ENCODE measurements around the gene C11orf21. TPM values are rescaled to one million over a fixed set of nuclear protein-coding genes. Genes with fewer than 3 reads are reported as not detected.

Gene C11orf21
- total RNA-seq, 2 donors from 2014 or later, result 0.26 to 0.33 TPM

DNA sequence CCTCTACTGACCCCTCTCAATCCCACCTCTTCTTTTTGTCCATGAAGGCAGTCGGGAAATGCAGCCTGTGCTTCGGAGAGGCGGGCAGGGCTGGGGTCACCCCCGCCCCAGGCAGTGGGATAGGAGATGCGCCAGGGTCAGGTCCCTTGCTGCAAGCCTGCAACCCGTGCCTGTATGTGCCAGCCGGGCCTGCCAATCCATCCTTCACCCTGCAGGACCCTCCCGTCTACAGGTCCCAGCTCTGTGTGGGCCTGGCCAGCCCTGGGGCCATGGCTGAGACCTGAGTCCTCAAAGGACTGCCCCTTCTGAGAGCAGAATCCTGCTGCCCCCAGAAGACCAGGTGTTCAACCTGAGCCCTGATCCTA is 42.3 kb downstream of the C11orf21 start:
- intact Hi-C loops (cut with DNase I), result no loop called here
- H3K27ac ChIP-seq, result no peak overlapping the region
- H3K4me1 ChIP-seq, result no peaks in the 10 kb centered on the region
- 40 to 92% methylated on average over 3 to 8 of the region's 8 CpGs for WGBS, 2 donors
- H3K9me3 ChIP-seq, result no peaks in the 10 kb centered on the region
- DNase-seq (peak in 1 of 4 donors; percentile 7), ATAC-seq (no peak)
- no peak overlapping the region for H3K4me3 ChIP-seq
- no peaks in the 10 kb centered on the region for H3K27me3 ChIP-seq
- TF ChIP-seq, protein P1, sequence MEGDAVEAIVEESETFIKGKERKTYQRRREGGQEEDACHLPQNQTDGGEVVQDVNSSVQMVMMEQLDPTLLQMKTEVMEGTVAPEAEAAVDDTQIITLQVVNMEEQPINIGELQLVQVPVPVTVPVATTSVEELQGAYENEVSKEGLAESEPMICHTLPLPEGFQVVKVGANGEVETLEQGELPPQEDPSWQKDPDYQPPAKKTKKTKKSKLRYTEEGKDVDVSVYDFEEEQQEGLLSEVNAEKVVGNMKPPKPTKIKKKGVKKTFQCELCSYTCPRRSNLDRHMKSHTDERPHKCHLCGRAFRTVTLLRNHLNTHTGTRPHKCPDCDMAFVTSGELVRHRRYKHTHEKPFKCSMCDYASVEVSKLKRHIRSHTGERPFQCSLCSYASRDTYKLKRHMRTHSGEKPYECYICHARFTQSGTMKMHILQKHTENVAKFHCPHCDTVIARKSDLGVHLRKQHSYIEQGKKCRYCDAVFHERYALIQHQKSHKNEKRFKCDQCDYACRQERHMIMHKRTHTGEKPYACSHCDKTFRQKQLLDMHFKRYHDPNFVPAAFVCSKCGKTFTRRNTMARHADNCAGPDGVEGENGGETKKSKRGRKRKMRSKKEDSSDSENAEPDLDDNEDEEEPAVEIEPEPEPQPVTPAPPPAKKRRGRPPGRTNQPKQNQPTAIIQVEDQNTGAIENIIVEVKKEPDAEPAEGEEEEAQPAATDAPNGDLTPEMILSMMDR (IDR thresholded peaks at IDR 0.05), result no peak
- TF ChIP-seq POLR2A (IDR thresholded peaks at IDR 0.05), result no peak
- H3K36me3 ChIP-seq (replicated peaks in 1 of 2; ENCODE audit: insufficient read depth in 1 of 2, low read depth in 2 of 2), result no peaks in the 10 kb centered on the region

DNA sequence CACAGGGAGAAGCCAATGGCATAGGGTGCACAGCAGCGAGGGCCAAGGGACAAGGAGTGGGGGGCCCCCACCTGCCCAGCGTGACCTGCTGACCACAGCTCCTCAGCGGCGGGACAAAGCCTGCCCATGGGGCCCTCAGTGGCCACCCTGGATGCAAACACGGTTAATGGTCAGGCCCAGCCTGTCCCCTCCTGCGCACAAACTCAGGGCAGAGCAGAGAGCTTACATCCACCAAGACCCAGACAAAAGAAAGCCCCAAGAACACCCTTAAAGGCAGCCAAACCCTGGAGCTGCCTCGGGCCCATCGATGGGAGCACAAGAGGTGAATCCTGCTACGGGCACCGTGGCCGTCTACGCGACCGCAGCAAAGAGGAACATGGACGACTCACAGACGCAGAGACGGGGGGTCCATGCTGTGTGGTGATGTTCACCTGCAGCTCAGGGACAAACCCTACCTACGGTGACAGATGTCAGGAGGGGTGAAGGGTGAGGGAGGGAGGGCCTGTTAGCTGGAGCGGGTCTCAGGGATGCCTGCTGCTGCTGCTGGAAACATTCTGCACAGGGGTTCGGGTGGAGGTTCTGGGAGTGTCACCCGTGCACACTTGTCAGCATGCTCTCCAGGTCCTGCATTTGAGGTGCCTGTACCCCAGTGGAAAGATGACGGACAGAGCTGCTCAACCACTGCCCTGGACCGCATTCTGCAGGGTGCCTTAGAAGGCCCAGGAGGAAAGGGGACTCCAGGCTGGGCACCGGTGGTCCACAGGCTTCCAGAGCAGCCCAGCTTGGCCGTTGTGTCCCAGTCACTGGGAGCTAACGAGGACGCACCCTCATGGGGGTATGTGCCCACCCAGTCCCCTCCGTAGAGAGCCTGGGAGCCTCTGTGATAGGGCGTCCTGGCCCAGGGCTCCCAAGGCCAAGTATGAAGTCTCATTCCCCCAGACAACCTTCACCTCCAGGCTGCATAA is 42.9 kb downstream of the C11orf21 start:
- no peak for ATAC-seq

DNA sequence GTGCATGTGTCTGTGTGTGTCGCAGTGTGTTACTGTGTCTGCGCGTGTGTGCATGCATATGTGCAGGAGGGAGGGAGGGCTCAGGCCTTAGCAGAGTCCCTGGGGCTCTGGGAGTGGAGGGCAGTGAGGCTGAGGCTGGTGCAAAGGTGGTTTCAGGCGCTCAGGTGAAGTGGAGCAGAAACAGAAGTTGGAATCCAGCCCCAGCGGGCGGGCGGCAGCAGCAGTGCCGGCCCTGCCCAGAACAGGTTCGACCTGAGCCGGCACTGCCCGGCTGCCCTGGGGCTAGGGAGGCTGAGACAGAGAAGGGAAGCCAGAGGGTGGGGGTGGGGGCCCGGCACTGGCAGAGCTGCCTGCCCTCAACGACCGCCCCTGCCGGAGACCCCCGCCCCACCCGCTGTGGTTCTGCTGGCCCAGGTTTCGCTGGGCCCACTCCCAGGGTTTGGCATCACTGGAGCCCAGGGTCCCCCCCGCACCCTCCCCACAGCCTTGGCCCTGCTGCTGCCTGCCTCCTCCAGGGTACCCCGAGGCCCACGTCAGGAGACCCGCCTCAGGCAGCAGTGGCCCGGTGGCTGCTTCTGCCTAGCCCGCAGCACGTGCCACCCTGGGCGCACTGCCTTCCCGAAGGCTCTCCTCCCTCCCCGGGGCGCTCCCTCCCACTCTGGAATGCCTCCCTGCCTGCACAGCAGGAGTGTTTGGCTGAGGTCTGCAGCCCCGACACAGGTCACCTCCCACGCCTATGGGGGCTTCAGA is 44.6 kb downstream of the C11orf21 start:
- no peak overlapping the region for H3K27ac ChIP-seq

More for the DNA sequence above, 42.9 kb downstream of the C11orf21 start:
- peak in 1 of 4 donors; percentile 8 for DNase-seq
- H3K4me1 ChIP-seq, result no peaks in the 10 kb centered on the region
- no peak for TF ChIP-seq POLR2A (IDR thresholded peaks at IDR 0.05)
- TF ChIP-seq, protein P1 (IDR thresholded peaks at IDR 0.05), result no peak
- H3K4me3 ChIP-seq, result no peak overlapping the region
- 77 to 78% methylated on average over 8 to 29 of the region's 29 CpGs for WGBS, 2 donors
- H3K9me3 ChIP-seq, result no peaks in the 10 kb centered on the region
- H3K27ac ChIP-seq, result no peak overlapping the region
- intact Hi-C loops (cut with DNase I), result no loop called here
- no peaks in the 10 kb centered on the region for H3K36me3 ChIP-seq (replicated peaks in 1 of 2; ENCODE audit: insufficient read depth in 1 of 2, low read depth in 2 of 2)
- H3K27me3 ChIP-seq, result no peaks in the 10 kb centered on the region

DNA sequence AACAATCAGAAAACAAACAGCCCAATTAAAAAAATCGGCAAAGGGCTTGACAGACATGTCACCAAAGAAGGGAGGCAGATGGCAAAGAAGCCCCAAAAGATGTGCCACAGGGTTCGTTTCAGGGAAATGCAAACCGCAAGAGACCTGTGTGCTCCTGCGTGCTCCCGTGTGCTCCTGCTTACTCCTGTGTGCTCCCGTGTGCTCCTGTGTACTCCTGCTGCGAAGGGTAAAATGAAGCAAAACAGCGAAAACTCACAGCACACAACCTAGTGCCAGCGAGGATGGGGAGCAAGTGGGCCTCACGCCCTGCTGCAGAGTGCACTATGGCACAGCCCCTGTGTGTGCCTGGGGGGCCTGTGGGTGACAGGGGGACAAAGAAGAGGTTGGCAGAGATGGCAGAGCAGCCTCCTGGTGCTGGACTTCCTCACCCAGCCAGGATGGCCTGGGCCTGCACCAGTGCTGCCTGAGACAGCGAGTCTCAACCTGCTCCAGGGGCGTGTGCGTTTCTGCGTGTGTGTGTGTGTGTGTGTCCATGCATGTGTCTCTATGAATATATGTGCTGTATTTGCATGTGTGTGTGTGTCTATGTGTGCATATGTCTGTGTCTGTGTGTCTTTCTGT is 45.3 kb downstream of the C11orf21 start:
- DNase-seq, result no peak
- Histone ChIP-seq H3K9me3 (no peaks in the 10 kb centered on the region), H3K27me3 (no peaks in the 10 kb centered on the region), H3K4me1 (no peaks in the 10 kb centered on the region), H3K36me3 (replicated peaks in 1 of 2; ENCODE audit: insufficient read depth in 1 of 2, low read depth in 2 of 2) (no peaks in the 10 kb centered on the region), H3K27ac (no peak overlapping the region), H3K4me3 (no peak overlapping the region)
- intact Hi-C loops (cut with DNase I), result no loop called here
- no peak for ATAC-seq
- TF ChIP-seq, protein P1 (IDR thresholded peaks at IDR 0.05), result no peak
- no peak for TF ChIP-seq POLR2A (IDR thresholded peaks at IDR 0.05)
- 76 to 85% methylated on average over 10 to 14 of the region's 14 CpGs for WGBS, 2 donors

More for the DNA sequence above, 44.6 kb downstream of the C11orf21 start:
- no peaks in the 10 kb centered on the region for H3K4me1 ChIP-seq
- ATAC-seq (no peak), DNase-seq (peak in 1 of 4 donors; percentile 22)
- H3K27me3 ChIP-seq, result no peaks in the 10 kb centered on the region
- WGBS, 2 donors, result 68 to 72% methylated on average over 12 to 31 of the region's 31 CpGs
- intact Hi-C loops (cut with DNase I), result no loop called here
- no peak overlapping the region for H3K4me3 ChIP-seq
- no peak for TF ChIP-seq POLR2A (IDR thresholded peaks at IDR 0.05)
- TF ChIP-seq, protein P1 (IDR thresholded peaks at IDR 0.05), result no peak
- no peaks in the 10 kb centered on the region for H3K36me3 ChIP-seq (replicated peaks in 1 of 2; ENCODE audit: insufficient read depth in 1 of 2, low read depth in 2 of 2)
- no peaks in the 10 kb centered on the region for H3K9me3 ChIP-seq
